HG02798 (cell line): ENCODE results near the gene TBC1D10B.
A peak's percentile ranks its signal among the peaks of the same experiment; 100 is the strongest.

Source experiments
- ATAC-seq: cut with Tn5 transposase; IDR thresholded peaks from one replicate; pipeline ENCODE4 v1.9.1; 2021; ENCODE audit warnings: mild to moderate bottlenecking; ENCODE audit not compliant: unreplicated experiment, poor library complexity

The TBC1D10B gene, protein sequence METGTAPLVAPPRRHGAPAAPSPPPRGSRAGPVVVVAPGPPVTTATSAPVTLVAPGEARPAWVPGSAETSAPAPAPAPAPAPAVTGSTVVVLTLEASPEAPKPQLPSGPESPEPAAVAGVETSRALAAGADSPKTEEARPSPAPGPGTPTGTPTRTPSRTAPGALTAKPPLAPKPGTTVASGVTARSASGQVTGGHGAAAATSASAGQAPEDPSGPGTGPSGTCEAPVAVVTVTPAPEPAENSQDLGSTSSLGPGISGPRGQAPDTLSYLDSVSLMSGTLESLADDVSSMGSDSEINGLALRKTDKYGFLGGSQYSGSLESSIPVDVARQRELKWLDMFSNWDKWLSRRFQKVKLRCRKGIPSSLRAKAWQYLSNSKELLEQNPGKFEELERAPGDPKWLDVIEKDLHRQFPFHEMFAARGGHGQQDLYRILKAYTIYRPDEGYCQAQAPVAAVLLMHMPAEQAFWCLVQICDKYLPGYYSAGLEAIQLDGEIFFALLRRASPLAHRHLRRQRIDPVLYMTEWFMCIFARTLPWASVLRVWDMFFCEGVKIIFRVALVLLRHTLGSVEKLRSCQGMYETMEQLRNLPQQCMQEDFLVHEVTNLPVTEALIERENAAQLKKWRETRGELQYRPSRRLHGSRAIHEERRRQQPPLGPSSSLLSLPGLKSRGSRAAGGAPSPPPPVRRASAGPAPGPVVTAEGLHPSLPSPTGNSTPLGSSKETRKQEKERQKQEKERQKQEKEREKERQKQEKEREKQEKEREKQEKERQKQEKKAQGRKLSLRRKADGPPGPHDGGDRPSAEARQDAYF

DNA sequence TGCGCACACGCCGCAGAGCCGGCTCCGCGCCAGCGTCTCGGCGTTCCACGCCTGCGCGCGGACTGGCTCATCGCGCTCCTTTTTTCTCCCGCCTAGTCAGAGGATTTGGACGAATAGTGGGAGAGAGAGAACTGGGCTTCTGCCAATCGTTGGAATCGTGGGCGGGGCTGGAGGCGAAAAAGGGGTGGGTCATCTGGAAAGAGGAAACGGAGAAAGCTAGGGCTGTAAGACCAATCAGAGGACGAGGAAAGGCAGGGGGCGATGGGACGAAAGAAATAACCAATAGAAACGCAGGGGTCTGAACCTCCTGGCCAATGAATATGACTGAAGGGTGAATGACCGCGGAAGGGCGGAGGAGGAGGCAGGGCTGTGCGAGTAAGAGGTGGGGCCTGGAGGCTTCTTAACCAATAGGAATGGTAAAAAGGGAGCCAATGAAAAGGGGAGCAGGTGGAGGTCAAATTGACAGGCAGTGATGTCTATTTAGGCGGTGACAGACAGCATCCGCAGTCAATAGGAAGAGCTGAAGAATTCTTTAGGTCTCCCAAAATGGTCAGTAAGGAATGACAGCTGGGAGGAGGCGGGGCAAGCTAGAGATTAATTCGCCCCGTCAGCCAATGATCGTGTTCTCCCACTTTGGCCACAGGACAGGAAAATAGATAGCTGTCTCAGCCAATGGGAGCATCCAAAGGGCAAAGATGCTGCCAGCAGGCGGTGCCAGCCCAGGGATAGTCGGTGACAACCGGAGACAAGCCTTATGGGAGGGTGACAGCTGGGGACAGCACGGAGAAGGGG lies at the start of gene TBC1D10B:
TSS of gene TBC1D10B (minus strand) at position 39 of the 792 bp plus-strand sequence. CDS start 311 bp downstream, outside the sequence.
- ATAC-seq, result peak; percentile 76

DNA sequence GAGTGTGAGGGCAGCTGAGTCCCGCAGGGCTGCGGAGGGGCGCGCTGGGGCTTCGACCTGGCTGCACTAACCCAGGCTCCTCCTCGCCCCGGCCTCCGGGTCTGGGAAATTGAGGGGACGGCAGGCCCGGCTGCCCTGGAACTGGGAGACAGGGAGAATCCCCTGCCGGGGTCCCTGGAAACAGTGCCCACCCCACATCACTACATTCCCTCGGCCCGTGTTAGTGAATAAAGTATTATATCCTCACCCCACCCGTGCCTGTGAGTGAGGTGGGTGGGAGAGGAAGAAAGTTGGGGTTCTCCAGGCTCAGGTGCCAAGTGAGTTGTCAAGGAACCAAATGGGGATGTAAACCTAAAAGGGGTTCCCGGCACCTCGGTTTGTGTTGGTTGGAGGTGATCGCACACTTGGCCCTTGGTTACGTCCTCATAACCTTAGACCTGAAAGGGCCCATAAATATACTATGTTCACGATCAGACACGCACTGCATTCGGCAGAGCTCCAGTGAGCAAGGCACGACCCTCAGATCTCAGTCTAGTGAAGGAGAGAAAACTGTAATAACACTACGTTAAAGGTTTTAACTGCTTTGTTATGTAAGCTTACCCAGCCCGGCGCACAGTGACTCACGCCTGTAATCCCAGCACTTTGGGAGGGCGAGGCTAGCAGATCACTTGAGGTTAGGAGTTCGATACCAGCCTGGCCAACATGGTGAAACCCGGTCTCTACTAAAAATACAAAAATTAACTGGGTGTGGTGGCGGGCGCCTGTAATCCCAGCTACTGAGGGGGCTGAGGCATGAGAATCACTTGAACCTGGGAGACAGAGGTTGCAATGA lies 48.3 kb upstream of the TBC1D10B start:
- ATAC-seq, result no peak

DNA sequence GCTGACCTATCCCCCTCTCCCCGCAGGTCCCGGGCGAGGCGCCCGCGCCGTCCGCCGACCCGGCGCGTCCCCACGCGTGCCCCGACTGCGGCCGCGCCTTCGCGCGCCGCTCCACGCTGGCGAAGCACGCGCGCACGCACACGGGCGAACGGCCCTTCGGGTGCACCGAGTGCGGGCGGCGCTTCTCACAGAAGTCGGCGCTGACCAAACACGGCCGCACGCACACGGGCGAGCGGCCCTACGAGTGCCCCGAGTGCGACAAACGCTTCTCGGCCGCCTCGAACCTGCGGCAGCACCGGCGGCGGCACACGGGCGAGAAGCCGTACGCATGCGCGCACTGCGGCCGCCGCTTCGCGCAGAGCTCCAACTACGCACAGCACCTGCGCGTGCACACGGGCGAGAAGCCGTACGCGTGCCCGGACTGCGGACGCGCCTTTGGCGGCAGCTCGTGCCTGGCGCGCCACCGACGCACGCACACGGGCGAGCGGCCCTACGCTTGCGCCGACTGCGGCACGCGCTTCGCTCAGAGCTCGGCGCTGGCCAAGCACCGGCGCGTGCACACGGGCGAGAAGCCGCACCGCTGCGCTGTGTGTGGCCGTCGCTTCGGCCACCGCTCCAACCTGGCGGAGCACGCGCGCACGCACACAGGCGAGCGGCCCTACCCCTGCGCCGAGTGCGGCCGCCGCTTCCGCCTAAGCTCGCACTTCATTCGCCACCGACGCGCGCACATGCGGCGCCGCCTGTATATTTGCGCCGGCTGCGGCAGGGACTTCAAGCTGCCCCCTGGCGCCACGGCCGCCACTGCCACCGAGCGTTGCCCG lies 47.4 kb upstream of the TBC1D10B start:
- ATAC-seq, result peak; percentile 86

DNA sequence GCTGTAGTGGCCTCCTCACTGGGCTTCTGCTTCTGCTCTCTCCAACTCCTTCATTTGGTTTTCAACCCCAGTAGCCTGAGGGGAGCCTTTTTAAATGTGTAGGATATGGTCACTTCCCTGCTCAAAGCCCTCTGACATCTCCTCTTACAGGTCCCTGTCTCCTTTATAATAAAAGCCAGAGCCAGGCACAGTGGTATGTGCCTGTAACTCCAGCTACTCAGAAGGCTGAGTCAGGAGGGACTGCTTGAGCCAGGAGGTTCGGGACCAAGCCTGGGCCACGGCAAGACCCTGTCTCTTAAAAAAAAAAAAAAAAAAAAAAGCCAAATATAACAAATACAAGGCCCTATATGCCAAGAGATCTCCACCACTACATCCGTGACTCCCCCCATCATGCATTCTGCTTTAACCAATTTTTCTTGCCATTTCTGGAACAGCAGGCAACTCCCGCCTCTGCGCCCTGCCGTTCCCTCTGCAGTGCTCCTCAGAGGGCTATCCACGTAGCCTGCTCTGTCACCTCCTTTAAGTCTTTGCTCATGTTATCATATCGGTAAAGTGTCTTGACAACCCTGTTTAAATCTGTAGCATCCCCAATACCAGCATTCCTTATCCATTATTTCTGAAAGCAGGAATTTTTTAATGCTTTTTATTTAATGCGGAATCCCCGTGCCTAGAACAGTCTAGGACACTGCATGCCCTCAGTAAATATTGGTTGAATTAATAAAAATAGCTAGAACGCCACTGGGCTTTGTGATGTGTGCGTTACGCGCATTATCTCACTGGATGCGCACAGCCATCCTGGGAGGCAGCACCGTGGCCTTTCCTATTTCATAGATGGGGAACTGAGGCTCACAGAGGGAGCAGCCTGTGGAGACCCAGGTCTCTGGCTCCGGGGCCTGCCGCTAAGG lies 46.6 kb upstream of the TBC1D10B start:
- ATAC-seq, result no peak

DNA sequence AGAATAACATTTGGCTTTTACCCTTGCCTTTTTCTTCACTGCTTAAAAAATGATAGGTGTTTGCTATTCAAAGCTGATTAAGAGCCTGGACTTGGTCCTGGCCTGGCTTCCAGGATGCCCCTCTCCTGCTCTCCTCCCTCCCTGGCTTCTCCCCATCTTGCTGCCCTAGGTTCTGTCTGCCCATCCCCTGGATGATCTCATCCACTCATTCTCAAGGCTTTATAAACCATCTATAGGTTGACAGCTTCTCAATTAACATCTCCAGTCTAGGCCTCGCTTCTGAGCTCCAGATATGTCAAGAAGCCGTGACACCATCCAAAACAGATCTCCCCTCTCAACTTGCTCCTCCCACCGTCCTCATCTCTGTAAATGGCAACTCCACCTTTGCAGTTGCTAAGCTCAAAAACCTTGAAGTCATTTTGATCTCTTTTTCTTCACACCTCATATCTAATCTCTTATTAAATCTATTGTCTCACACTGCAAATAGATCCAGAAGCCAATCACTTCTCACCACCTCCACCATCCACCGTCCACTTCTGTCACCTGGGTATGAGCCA lies 45.8 kb upstream of the TBC1D10B start:
- ATAC-seq, result no peak

DNA sequence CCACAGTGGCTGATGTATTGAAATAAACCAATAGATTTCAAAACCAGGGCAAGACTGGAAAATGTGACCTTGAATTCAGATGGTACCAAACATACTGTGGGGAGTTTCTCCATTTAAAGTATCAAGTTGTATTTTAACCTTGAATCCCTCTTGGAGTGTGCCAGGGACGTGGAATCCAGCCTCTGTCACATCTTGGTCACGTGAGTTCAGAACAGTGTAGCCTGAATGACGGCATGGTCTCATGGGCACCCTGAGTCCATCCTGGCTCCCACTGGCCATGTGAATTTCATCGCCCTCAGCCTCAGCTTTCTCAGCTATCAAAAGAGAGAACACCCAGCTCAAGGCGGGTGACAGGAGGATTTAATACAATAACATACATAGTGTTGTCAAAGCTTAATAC lies 43.9 kb upstream of the TBC1D10B start:
- ATAC-seq, result no peak

DNA sequence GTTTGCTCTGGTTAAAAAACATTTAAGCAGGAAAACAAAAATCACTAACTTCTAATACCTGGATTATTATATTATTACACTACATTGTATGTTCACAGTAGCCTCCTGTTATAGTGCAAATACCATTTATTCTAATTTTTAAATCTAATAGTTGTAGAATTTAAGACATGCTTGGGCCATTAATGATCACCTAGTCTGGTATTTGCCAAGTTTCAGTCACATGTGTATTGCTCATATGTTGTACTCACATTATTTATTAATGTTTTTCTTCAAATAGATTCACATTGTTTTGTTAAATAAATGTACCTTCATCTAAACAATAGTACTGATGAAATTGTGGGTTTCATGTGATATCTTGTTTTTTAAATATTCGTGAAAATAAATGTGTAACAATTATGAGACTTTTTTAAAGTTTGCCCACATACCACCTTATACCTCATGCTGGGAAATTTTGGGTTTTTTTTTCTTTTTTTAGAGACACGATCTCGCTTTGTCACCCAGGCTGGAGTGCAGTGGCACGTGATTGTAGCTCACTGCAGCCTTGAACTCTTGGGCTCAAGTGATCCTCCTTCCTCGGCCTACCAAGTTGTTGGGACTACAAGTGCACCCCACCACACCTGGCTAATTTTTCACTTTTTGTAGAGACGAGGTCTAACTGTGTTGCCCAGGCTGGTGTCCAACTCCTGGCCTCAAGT lies 43.0 kb upstream of the TBC1D10B start:
- ATAC-seq, result no peak

DNA sequence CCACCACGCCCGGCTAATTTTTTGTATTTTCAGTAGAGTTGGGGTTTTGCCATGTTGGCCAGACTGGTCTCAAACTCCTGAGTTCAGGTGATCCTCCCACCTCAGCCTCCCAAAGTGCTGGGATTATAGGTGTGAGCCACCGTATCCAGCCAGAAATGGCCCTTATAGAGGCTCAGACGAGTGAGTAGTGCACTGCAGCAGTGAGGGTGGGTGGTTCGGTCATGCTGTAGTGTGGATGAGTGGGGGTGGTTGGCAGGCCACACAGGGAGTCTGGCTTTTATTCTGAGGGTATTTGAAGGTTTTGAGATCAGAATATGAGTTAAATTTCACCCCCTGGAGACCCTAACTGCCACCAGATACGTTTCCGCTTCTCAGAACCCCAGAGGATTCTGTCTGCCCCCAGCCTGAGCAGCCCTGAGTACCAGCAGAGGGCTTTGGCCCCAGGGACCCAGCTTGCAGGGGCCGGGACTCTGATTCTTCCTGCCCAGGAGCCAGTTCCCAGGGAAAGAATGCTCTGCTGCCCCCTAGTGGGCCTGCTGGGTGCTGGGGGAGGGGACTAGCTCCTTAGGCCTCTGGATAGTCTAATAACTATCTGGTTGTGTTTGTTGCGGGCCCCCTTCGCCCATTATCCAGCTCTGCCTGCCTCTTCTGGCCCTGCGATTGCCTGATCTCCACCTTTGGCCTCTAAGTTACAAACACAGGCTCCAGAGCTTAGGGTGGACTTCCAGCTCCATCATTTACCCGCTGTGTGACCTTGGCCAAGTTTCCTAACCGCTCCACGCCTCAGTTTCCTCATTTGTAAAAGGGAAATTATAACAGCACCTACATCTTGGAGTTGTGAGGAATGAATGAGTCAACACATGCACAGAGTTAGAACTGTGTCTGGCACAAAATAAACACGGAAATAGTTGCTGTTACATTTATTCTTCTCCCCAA lies 39.1 kb upstream of the TBC1D10B start:
- ATAC-seq, result peak; percentile 56

DNA sequence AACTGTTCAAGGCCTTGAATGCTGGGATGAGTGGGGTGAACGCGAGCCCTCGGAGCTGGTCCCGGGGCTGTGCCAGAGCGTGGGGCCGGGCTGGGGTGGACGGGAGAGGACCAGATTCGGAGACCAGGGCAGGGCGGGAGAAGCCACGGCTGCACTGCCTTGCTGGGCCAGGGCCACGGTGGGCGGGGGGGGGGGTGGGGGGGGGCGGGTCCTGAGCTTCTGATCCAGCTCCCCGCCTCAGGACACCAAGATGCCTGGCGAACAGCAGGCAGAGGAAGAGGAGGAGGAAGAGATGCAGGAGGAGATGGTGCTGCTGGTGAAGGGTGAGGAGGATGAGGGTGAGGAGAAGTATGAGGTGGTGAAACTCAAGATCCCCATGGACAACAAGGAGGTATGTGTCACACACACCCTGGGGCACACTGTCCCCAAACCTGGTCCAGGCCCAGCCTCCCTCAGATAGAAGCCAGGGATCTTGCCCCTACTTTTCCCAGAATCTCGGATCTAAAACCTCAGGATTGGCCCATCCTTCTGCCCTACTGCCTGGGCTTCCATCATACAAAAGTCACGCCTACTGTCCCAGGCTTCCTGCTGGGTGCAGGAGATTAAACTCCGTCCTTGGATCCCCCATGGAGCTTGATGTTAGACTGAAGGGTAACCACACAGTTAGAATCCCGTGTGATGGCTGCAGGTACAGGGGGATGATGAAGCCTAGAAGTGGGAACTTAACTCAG lies 37.7 kb upstream of the TBC1D10B start:
- no peak for ATAC-seq

DNA sequence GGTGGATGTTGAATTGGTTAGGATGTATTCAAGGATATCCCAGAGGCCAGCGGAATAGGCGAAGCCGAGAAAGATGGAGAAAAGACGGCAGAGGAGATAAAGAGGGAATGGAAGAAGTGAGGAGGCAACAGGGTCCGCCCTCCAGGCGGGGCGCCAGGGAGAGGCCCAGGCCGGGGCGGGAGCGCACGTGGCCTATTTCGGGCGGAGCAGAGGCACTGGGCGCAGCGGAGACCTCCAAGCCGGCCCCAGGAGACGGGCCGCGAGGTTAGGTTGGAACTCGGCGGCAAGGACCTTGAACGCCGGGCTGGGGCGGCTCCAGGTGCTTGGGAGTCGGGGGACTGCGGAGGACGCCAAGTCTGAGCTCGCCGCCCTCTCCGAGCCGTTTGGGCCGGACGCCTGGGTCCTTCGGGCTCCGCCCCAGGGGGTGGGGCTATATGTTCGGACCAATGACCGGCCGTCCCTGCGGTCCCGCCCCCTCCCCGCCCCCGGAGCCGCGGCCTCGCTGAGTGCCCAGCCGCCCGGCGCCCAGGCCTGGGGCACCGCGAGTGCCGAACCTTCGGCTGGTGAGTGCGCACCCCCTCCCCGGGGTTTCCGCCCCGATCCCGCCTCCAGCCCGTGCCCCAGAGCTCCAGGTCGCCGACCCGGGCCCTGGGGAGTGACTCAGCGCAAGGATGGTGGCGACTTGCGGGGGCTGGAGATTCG lies 37.0 kb upstream of the TBC1D10B start, which contains the start of gene ZNF771:
TSS of gene ZNF771 (plus strand) at position 505 of the 702 bp plus-strand sequence. CDS start 448 bp downstream, outside the sequence.
- peak; percentile 88 for ATAC-seq

DNA sequence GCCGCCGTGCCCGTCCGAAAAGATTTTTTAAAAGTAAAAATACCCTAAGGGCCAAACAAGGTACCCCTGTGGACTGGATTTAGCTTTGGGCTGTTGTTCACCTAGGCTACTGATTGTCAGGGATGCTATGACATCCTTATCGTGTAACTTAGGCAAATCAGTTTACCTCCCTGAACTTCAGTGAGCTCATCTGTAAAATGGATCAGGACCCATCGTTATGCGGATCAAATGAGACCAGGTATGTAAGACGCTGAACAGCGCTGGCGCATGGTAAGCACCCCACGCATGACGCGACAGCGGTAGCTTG lies 36.5 kb upstream of the TBC1D10B start:
- no peak for ATAC-seq

DNA sequence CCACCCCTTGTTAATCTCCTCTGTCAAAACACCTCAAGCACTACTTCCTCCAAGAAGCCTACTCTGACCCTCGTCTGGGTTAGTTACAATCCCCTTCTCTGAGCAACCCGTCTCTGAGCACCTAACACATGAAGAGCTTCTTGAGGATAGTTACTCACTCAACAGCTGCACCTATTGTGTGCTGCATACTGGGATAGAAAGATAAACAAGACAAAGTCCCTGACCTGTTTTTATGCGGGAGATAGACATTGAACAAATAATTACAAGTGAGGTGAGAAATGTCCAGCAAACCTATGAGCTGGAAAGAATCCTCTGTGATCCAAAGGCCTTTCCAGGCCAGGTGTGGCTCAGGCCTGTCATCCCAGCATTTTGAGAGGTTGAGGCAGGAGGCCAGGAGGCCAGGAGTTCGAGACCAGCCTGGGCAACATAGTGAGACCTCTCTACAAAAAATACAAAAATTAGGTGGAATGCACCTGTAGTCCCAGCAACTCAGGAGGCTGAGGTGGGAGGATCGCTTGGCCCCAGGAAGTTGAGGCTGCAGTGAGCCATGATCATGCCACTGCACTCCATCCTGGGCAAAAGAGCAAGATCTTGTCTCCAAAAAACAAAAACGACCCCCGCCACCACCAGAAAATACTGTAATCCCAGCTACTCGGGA lies 31.6 kb upstream of the TBC1D10B start:
- no peak for ATAC-seq

DNA sequence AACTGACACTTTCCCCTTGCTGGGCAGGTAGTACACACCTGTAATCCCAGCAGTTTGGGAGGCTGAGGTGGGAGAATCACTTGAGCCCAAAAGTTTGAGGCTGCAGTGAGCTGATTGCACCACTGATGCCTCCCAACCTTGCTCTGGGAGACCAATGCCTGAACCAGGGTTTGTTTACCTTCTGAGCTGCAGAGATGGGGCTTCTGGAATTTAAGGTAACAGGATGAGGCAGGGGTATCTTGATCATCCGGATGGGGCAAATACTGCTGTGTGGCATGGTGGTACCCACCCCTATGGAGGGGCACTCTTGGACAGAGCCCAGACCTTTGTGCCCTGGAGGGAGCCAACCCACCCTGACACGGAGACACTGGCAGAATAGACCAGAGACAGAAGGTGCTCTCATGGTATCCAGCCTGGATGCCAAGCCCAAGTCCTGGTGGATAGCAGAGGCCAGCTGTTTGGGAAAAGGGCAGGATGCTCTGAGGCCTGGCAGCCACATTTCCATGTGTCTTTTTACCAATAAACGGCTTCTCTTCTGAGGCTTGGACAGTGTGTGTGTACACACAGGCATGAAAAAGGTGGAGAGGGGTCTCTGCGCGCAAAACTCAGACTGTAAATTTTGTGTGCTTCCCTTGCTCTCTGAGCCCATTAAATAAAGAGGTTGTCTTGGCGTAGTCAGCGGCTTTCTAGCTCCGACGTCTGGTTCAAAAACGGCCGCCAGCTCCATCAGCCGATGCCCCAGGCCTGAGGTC lies 29.3 kb upstream of the TBC1D10B start:
- no peak for ATAC-seq
